Measurements from ENCODE around the gene SH3RF3.

The SH3RF3 gene

GRCh38 chr2:109436610-109437225, 307.7 kb downstream of the SH3RF3 start:
- no peak for DNase-seq (ENCODE audit: low read depth)

- DNase-seq (ENCODE audit: low read depth): no peak
Observed at GRCh38 chr2:109437325-109438090, 308.5 kb downstream of the SH3RF3 start.

- DNase-seq (ENCODE audit: low read depth): no peak
Observed at GRCh38 chr2:109438146-109438545, 309.1 kb downstream of the SH3RF3 start.

GRCh38 chr2:109438773-109439389, 309.9 kb downstream of the SH3RF3 start:
- no peak for DNase-seq (ENCODE audit: low read depth)

- DNase-seq (ENCODE audit: low read depth): no peak
Observed at GRCh38 chr2:109439390-109439786, 310.4 kb downstream of the SH3RF3 start.

GRCh38 chr2:109439986-109440385, 311.0 kb downstream of the SH3RF3 start:
- no peak for DNase-seq (ENCODE audit: low read depth)

- no peak for DNase-seq (ENCODE audit: low read depth)
Observed at GRCh38 chr2:109440499-109441156, 311.6 kb downstream of the SH3RF3 start.

- DNase-seq (ENCODE audit: low read depth): no peak
Observed at GRCh38 chr2:109442715-109443319, 313.8 kb downstream of the SH3RF3 start.

- no peak for DNase-seq (ENCODE audit: low read depth)
Observed at GRCh38 chr2:109444916-109445315, 315.9 kb downstream of the SH3RF3 start.

GRCh38 chr2:109446278-109447131, 317.5 kb downstream of the SH3RF3 start:
- DNase-seq (ENCODE audit: low read depth): no peak

GRCh38 chr2:109447251-109447661, 318.3 kb downstream of the SH3RF3 start:
- DNase-seq (ENCODE audit: low read depth): peak; percentile 93

- no peak for DNase-seq (ENCODE audit: low read depth)
Observed at GRCh38 chr2:109447776-109448175, 318.8 kb downstream of the SH3RF3 start.

GRCh38 chr2:109448207-109448606, 319.2 kb downstream of the SH3RF3 start:
- DNase-seq (ENCODE audit: low read depth): no peak

- DNase-seq (ENCODE audit: low read depth): no peak
Observed at GRCh38 chr2:109448946-109449788, 320.2 kb downstream of the SH3RF3 start.

GRCh38 chr2:109450574-109451273, 321.7 kb downstream of the SH3RF3 start:
- DNase-seq (ENCODE audit: low read depth): no peak

GRCh38 chr2:109451671-109452070, 322.7 kb downstream of the SH3RF3 start:
- DNase-seq (ENCODE audit: low read depth): no peak

- DNase-seq (ENCODE audit: low read depth): no peak
Observed at GRCh38 chr2:109452318-109453305, 323.6 kb downstream of the SH3RF3 start.

GRCh38 chr2:109453371-109453995, 324.5 kb downstream of the SH3RF3 start:
- DNase-seq (ENCODE audit: low read depth): no peak

Measured in non-pigmented ciliary epithelial cell (primary cell).